ENCODE data around the gene SLMAP. TPM values are rescaled to one million over a fixed set of nuclear protein-coding genes. Genes with fewer than 3 reads are reported as not detected.

The SLMAP gene
- total RNA-seq, 4 donors from 2014 or later = 81.1 to 113 (median 97.1) TPM

- Histone ChIP-seq H3K27ac (no peak overlapping the region), H3K9me3 (no peaks in the 10 kb centered on the region), H3K27me3 (no peaks in the 10 kb centered on the region), H3K4me3 (no peak overlapping the region), H3K4me1 (peaks cover 14 to 22% of the 10 kb centered on the region in 2 donors), H3K36me3 (no peaks in the 10 kb centered on the region)
- intact Hi-C loops (cut with DNase I; ENCODE audit: low total_unique reads) (no loop called here), in situ Hi-C loops (cut with MboI; ENCODE audit: low sequenced_read_pairs in 4 of 4) (no loop called here)
- no peak for TF ChIP-seq POLR2A (IDR thresholded peaks at IDR 0.05)
- TF ChIP-seq, protein P1, sequence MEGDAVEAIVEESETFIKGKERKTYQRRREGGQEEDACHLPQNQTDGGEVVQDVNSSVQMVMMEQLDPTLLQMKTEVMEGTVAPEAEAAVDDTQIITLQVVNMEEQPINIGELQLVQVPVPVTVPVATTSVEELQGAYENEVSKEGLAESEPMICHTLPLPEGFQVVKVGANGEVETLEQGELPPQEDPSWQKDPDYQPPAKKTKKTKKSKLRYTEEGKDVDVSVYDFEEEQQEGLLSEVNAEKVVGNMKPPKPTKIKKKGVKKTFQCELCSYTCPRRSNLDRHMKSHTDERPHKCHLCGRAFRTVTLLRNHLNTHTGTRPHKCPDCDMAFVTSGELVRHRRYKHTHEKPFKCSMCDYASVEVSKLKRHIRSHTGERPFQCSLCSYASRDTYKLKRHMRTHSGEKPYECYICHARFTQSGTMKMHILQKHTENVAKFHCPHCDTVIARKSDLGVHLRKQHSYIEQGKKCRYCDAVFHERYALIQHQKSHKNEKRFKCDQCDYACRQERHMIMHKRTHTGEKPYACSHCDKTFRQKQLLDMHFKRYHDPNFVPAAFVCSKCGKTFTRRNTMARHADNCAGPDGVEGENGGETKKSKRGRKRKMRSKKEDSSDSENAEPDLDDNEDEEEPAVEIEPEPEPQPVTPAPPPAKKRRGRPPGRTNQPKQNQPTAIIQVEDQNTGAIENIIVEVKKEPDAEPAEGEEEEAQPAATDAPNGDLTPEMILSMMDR (IDR thresholded peaks at IDR 0.05 in 4 of 5, conservative IDR thresholded peaks at IDR 0.05 in 1 of 5) = no peak
- no peak for DNase-seq
- ATAC-seq = no peak
Measured at GRCh38 chr3:57815036-57815435, 58.9 kb downstream of the SLMAP start.

- TF ChIP-seq, protein P1 (IDR thresholded peaks at IDR 0.05 in 4 of 5, conservative IDR thresholded peaks at IDR 0.05 in 1 of 5) = no peak
- TF ChIP-seq POLR2A (IDR thresholded peaks at IDR 0.05) = no peak
- intact Hi-C loops (cut with DNase I; ENCODE audit: low total_unique reads) (no loop called here), in situ Hi-C loops (cut with MboI; ENCODE audit: low sequenced_read_pairs in 4 of 4) (no loop called here)
- no peak for ATAC-seq
- Histone ChIP-seq H3K27me3 (no peaks in the 10 kb centered on the region), H3K9me3 (no peaks in the 10 kb centered on the region), H3K36me3 (no peaks in the 10 kb centered on the region), H3K4me1 (peaks cover 14 to 25% of the 10 kb centered on the region in 2 donors), H3K27ac (no peak overlapping the region), H3K4me3 (no peak overlapping the region)
- DNase-seq = no peak
Measured at GRCh38 chr3:57816471-57817095, 60.5 kb downstream of the SLMAP start.

DNA sequence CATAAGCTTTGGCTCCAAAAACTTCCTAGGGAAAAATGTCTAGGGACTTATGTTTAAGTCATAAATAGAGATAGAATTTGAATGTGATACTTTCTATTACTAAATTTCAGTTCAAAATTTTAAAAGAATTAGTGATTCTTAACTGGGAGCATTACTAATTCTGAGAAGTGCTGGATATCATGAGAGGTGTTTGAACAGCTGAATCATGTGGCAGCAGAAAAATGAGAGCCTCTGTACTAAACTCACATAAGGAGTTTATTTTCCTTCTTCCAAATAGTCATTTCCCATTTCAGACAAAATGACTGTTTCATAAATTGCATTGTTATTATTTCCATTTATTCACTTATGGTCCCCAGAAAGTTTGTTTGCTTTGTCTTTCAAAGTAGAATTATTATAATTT lies 62.7 kb downstream of the SLMAP start:
- Histone ChIP-seq H3K9me3 (no peaks in the 10 kb centered on the region), H3K27me3 (no peaks in the 10 kb centered on the region), H3K27ac (no peak overlapping the region), H3K36me3 (no peaks in the 10 kb centered on the region), H3K4me3 (no peak overlapping the region), H3K4me1 (peaks cover 25 to 39% of the 10 kb centered on the region in 2 donors)
- DNase-seq = no peak
- in situ Hi-C loops (cut with MboI; ENCODE audit: low sequenced_read_pairs in 4 of 4) = no loop called here
- intact Hi-C loops (cut with DNase I; ENCODE audit: low total_unique reads) = no loop called here
- ATAC-seq = no peak
- TF ChIP-seq POLR2A (IDR thresholded peaks at IDR 0.05) = no peak
- TF ChIP-seq, protein P1 (IDR thresholded peaks at IDR 0.05 in 4 of 5, conservative IDR thresholded peaks at IDR 0.05 in 1 of 5) = no peak

DNA sequence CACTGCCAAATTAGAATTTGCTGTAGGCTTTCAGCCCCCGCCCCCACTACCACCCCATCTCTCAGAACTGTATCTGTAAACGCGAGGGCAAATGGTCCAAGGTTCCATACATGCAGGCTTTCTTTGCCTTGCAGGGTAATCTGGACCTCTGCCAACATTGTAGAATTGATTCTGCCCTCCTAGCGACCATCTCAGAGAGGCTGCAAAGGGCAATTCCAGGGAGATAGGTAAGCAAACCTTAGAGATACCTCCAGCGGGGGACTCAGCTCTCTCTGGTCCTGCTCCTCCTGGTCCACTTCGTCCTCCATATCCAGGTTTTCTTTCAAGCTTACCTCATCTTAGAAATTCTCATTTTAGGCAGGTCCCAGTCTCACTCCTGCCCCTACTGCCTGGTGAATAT lies 64.4 kb downstream of the SLMAP start:
- intact Hi-C loops (cut with DNase I; ENCODE audit: low total_unique reads) (no loop called here), in situ Hi-C loops (cut with MboI; ENCODE audit: low sequenced_read_pairs in 4 of 4) (no loop called here)
- peak in 1 of 2 donors; percentile 21 for ATAC-seq

More for the DNA sequence above, 64.4 kb downstream of the SLMAP start:
- DNase-seq = no peak
- Histone ChIP-seq H3K27ac (no peak overlapping the region), H3K4me3 (no peak overlapping the region), H3K36me3 (no peaks in the 10 kb centered on the region), H3K4me1 (peaks cover 30 to 54% of the 10 kb centered on the region in 2 donors), H3K9me3 (no peaks in the 10 kb centered on the region), H3K27me3 (no peaks in the 10 kb centered on the region)
- TF ChIP-seq, protein P1 (IDR thresholded peaks at IDR 0.05 in 4 of 5, conservative IDR thresholded peaks at IDR 0.05 in 1 of 5) = no peak
- no peak for TF ChIP-seq POLR2A (IDR thresholded peaks at IDR 0.05)
